WTC11 (cell line): ENCODE measurements around the gene GPR132. TPM values are rescaled to one million over a fixed set of nuclear protein-coding genes. Genes with fewer than 3 reads are reported as not detected.
A peak's percentile ranks its signal among the peaks of the same experiment; 100 is the strongest.

Experiments
- ATAC-seq: fragments of 200-7000 bp; cut with Tn5 transposase; 2 replicates; pipeline ENCODE4 v1.10.0; 2021; ENCODE audit warnings: mild to moderate bottlenecking, moderate library complexity
- CTCF ChIA-PET: fragments of 300-600 bp; sonication (Branson Sonifier 250); formaldehyde crosslinking; loops from one replicate; lab custom pipeline; 2021; ENCODE audit warnings: antibody characterized with exemption; lab: Charles Lee
- POLR2A ChIA-PET: fragments of 350-600 bp; sonication (Branson Sonifier 250); formaldehyde crosslinking; loops from one replicate; lab custom pipeline; 2021; ENCODE audit warnings: antibody characterized with exemption; lab: Charles Lee
- DNase-seq: peaks from one replicate; pipeline ENCODE4 v3.0.0; 2021; ENCODE audit warnings: low spot score
- H3K27ac Mint-ChIP-seq: 2 replicates; pipeline ENCODE4 v1.8.0; 2021; ENCODE audit warnings: mixed read lengths
- H3K27me3 Mint-ChIP-seq: 2 replicates; pipeline ENCODE4 v1.8.0; 2021; ENCODE audit warnings: low read depth, mild to moderate bottlenecking, moderate library complexity, mixed read lengths
- H3K36me3 Mint-ChIP-seq: 2 replicates; pipeline ENCODE4 v1.8.0; 2021; ENCODE audit warnings: mixed read lengths
- H3K4me1 Mint-ChIP-seq: 2 replicates; pipeline ENCODE4 v1.8.0; 2022; ENCODE audit warnings: mixed read lengths
- H3K4me3 Mint-ChIP-seq: 2 replicates; pipeline ENCODE4 v1.8.0; 2021; ENCODE audit warnings: mild to moderate bottlenecking, moderate library complexity, mixed read lengths
- H3K9me3 Mint-ChIP-seq: 2 replicates; pipeline ENCODE4 v1.8.0; 2021; ENCODE audit warnings: mixed read lengths
- EMX1 ChIP-seq: fragments of 250-450 bp; sonication (Bioruptor Pico); IDR thresholded peaks from 2 replicates; pipeline ENCODE4 v1.8.0; 2021; ENCODE audit warnings: mild to moderate bottlenecking
- FOXJ3 ChIP-seq: sonication (generic); formaldehyde crosslinking; IDR thresholded peaks from 2 replicates; pipeline ENCODE4 v1.9.0; 2021; ENCODE audit warnings: missing genetic modification reagents, mild to moderate bottlenecking, borderline replicate concordance
- GABPB1 ChIP-seq: sonication (generic); formaldehyde crosslinking; IDR thresholded peaks from 2 replicates; pipeline ENCODE4 v1.8.1; 2023; ENCODE audit warnings: mild to moderate bottlenecking, missing genetic modification reagents
- MXD4 ChIP-seq: fragments of 250-450 bp; sonication (Bioruptor Pico); IDR thresholded peaks from 2 replicates; pipeline ENCODE4 v1.8.0; 2021; ENCODE audit warnings: mild to moderate bottlenecking, moderate library complexity, borderline replicate concordance
- MYBL2 ChIP-seq: sonication (generic); formaldehyde crosslinking; IDR thresholded peaks from 2 replicates; pipeline ENCODE4 v1.8.1; 2023; ENCODE audit warnings: mild to moderate bottlenecking, moderate library complexity, missing genetic modification reagents
- NFYB ChIP-seq: sonication (generic); formaldehyde crosslinking; conservative IDR thresholded peaks from 2 replicates; pipeline ENCODE4 v1.8.0; 2022; ENCODE audit warnings: low read depth, missing genetic modification reagents
- SOX15 ChIP-seq: fragments of 250-450 bp; sonication (Bioruptor Pico); IDR thresholded peaks from 2 replicates; pipeline ENCODE4 v1.9.0; 2021; ENCODE audit warnings: mild to moderate bottlenecking
- SP1 ChIP-seq: sonication (generic); formaldehyde crosslinking; conservative IDR thresholded peaks from 2 replicates; pipeline ENCODE4 v1.8.1; 2022; ENCODE audit warnings: missing genetic modification reagents
- TEAD1 ChIP-seq: sonication (generic); formaldehyde crosslinking; IDR thresholded peaks from 2 replicates; pipeline ENCODE4 v1.8.0; 2022; ENCODE audit warnings: mild to moderate bottlenecking, missing genetic modification reagents
- total RNA-seq: library from RNA; stranded (reverse); gene quantifications from 3 replicates; pipeline ENCODE4 v1.2.3, GENCODE V29; 2021
- TF ChIP-seq, protein P1 (sequence below): fragments of 250-450 bp; sonication (Bioruptor Pico); IDR thresholded peaks from 2 replicates; pipeline ENCODE4 v1.9.0; 2021; ENCODE audit warnings: mild to moderate bottlenecking
- TF ChIP-seq, protein P2 (sequence below): sonication (generic); formaldehyde crosslinking; IDR thresholded peaks from 2 replicates; pipeline ENCODE4 v1.8.1; 2022; ENCODE audit warnings: low read depth, mild to moderate bottlenecking, moderate library complexity, missing genetic modification reagents, borderline replicate concordance
- TF ChIP-seq, protein P3 (sequence below): sonication (generic); formaldehyde crosslinking; IDR thresholded peaks from 2 replicates; pipeline ENCODE4 v1.8.1; 2023; ENCODE audit warnings: mild to moderate bottlenecking, missing genetic modification reagents
- TF ChIP-seq, protein P4 (sequence below): sonication (generic); formaldehyde crosslinking; IDR thresholded peaks from 2 replicates; pipeline ENCODE4 v1.8.0; 2022; ENCODE audit warnings: missing genetic modification reagents
- TF ChIP-seq, protein P5 (sequence below): sonication (generic); formaldehyde crosslinking; IDR thresholded peaks from 2 replicates; pipeline ENCODE4 v1.8.1; 2022; ENCODE audit warnings: missing genetic modification reagents, borderline replicate concordance

GPR132 gene
- total RNA-seq, 1 experiment from 2014 or later = 0.13 TPM

DNA sequence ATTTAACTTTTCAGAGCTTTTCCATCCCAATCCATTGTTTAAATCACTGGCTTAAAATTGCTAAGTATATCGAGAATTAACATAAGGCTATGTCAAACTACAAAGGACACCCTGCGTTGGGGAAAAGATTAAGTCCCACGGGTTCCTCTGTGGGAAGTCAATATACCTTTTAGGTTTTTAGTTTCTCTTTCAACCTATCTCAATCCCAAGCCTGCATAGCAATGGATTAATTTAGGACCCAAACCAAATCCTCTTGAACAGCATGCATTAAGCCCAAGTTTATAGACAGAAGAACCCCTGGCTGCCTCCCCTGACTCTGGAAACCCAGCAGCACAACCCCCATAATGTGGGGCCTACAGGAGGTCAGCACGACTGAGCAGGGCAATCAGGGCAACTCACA, 50.6 kb downstream of the GPR132 start:
- no peaks in the 10 kb centered on the region for H3K9me3 Mint-ChIP-seq
- ATAC-seq (no peak; the same call in 1 of the 2 replicates), DNase-seq (no peak)
- TF ChIP-seq FOXJ3 (CRISPR knock-in tag) (no peak), NFYB (CRISPR knock-in tag) (no peak)
- peaks cover 61% of the 10 kb centered on the region for H3K4me1 Mint-ChIP-seq
- H3K36me3 Mint-ChIP-seq = peaks cover 31% of the 10 kb centered on the region
- H3K27ac Mint-ChIP-seq = peak overlapping the region; percentile 71
- no peaks in the 10 kb centered on the region for H3K27me3 Mint-ChIP-seq
- no peak overlapping the region for H3K4me3 Mint-ChIP-seq
- CTCF ChIA-PET = interaction anchor here (1.7 kb wide), 1 partner anchor 31 kb away, joined by 7 read pairs; no protein-coding TSS in a partner anchor
- POLR2A ChIA-PET = no interaction called here

DNA sequence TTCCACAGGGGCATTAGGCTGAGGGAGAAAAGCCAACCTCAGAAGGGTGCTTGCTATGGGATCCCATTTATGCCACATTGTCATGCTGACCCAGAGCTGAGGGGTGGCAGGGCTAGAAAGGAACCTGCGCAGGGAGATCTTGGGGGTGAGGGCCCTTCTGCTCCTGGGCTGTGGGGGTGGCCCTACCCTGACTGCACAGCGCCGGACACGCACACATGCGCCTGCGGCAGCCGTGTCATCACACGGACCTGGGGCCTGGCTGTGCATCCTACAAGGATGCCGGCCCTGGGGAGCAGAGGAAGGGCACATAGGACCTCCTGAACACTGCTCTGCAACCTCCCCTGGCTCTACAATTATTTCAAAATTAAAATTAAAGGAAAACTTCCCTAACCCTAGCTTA, 51.2 kb downstream of the GPR132 start:
- CTCF ChIA-PET = interaction anchor here (0.9 kb wide), 1 partner anchor 32 kb away, joined by 5 read pairs; no protein-coding TSS in a partner anchor
- POLR2A ChIA-PET = no interaction called here
- TF ChIP-seq, protein P1, sequence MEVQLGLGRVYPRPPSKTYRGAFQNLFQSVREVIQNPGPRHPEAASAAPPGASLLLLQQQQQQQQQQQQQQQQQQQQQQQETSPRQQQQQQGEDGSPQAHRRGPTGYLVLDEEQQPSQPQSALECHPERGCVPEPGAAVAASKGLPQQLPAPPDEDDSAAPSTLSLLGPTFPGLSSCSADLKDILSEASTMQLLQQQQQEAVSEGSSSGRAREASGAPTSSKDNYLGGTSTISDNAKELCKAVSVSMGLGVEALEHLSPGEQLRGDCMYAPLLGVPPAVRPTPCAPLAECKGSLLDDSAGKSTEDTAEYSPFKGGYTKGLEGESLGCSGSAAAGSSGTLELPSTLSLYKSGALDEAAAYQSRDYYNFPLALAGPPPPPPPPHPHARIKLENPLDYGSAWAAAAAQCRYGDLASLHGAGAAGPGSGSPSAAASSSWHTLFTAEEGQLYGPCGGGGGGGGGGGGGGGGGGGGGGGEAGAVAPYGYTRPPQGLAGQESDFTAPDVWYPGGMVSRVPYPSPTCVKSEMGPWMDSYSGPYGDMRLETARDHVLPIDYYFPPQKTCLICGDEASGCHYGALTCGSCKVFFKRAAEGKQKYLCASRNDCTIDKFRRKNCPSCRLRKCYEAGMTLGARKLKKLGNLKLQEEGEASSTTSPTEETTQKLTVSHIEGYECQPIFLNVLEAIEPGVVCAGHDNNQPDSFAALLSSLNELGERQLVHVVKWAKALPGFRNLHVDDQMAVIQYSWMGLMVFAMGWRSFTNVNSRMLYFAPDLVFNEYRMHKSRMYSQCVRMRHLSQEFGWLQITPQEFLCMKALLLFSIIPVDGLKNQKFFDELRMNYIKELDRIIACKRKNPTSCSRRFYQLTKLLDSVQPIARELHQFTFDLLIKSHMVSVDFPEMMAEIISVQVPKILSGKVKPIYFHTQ (CRISPR knock-in tag) = no peak
- no peak for TF ChIP-seq GABPB1 (CRISPR knock-in tag)
- no peak for TF ChIP-seq EMX1 (CRISPR knock-in tag)
- TF ChIP-seq, protein P2, sequence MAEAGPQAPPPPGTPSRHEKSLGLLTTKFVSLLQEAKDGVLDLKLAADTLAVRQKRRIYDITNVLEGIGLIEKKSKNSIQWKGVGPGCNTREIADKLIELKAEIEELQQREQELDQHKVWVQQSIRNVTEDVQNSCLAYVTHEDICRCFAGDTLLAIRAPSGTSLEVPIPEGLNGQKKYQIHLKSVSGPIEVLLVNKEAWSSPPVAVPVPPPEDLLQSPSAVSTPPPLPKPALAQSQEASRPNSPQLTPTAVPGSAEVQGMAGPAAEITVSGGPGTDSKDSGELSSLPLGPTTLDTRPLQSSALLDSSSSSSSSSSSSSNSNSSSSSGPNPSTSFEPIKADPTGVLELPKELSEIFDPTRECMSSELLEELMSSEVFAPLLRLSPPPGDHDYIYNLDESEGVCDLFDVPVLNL (CRISPR knock-in tag) = no peak
- TF ChIP-seq, protein P3, sequence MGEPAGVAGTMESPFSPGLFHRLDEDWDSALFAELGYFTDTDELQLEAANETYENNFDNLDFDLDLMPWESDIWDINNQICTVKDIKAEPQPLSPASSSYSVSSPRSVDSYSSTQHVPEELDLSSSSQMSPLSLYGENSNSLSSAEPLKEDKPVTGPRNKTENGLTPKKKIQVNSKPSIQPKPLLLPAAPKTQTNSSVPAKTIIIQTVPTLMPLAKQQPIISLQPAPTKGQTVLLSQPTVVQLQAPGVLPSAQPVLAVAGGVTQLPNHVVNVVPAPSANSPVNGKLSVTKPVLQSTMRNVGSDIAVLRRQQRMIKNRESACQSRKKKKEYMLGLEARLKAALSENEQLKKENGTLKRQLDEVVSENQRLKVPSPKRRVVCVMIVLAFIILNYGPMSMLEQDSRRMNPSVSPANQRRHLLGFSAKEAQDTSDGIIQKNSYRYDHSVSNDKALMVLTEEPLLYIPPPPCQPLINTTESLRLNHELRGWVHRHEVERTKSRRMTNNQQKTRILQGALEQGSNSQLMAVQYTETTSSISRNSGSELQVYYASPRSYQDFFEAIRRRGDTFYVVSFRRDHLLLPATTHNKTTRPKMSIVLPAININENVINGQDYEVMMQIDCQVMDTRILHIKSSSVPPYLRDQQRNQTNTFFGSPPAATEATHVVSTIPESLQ (CRISPR knock-in tag) = no peak
- TF ChIP-seq, protein P4, sequence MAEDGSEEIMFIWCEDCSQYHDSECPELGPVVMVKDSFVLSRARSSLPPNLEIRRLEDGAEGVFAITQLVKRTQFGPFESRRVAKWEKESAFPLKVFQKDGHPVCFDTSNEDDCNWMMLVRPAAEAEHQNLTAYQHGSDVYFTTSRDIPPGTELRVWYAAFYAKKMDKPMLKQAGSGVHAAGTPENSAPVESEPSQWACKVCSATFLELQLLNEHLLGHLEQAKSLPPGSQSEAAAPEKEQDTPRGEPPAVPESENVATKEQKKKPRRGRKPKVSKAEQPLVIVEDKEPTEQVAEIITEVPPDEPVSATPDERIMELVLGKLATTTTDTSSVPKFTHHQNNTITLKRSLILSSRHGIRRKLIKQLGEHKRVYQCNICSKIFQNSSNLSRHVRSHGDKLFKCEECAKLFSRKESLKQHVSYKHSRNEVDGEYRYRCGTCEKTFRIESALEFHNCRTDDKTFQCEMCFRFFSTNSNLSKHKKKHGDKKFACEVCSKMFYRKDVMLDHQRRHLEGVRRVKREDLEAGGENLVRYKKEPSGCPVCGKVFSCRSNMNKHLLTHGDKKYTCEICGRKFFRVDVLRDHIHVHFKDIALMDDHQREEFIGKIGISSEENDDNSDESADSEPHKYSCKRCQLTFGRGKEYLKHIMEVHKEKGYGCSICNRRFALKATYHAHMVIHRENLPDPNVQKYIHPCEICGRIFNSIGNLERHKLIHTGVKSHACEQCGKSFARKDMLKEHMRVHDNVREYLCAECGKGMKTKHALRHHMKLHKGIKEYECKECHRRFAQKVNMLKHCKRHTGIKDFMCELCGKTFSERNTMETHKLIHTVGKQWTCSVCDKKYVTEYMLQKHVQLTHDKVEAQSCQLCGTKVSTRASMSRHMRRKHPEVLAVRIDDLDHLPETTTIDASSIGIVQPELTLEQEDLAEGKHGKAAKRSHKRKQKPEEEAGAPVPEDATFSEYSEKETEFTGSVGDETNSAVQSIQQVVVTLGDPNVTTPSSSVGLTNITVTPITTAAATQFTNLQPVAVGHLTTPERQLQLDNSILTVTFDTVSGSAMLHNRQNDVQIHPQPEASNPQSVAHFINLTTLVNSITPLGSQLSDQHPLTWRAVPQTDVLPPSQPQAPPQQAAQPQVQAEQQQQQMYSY (CRISPR knock-in tag) = no peak
- no peak for TF ChIP-seq TEAD1
- no peak for TF ChIP-seq MYBL2 (CRISPR knock-in tag)
- TF ChIP-seq SOX15 (CRISPR knock-in tag) = no peak
- TF ChIP-seq SP1 (CRISPR knock-in tag) = no peak
- no peak for TF ChIP-seq MXD4 (CRISPR knock-in tag)
- TF ChIP-seq, protein P5, sequence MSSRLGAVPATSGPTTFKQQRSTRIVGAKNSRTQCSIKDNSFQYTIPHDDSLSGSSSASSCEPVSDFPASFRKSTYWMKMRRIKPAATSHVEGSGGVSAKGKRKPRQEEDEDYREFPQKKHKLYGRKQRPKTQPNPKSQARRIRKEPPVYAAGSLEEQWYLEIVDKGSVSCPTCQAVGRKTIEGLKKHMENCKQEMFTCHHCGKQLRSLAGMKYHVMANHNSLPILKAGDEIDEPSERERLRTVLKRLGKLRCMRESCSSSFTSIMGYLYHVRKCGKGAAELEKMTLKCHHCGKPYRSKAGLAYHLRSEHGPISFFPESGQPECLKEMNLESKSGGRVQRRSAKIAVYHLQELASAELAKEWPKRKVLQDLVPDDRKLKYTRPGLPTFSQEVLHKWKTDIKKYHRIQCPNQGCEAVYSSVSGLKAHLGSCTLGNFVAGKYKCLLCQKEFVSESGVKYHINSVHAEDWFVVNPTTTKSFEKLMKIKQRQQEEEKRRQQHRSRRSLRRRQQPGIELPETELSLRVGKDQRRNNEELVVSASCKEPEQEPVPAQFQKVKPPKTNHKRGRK = no peak
- H3K4me1 Mint-ChIP-seq = peaks cover 55% of the 10 kb centered on the region
- DNase-seq (no peak), ATAC-seq (no peak)
- no peaks in the 10 kb centered on the region for H3K9me3 Mint-ChIP-seq
- H3K27me3 Mint-ChIP-seq = no peaks in the 10 kb centered on the region
- H3K36me3 Mint-ChIP-seq = peaks cover 29% of the 10 kb centered on the region
- no peak overlapping the region for H3K4me3 Mint-ChIP-seq
- H3K27ac Mint-ChIP-seq = peak overlapping the region; percentile 78
